Measurements from ENCODE around the gene PTAFR. TPM values are rescaled to one million over a fixed set of nuclear protein-coding genes. Genes with fewer than 3 reads are reported as not detected.

The PTAFR gene
- total RNA-seq, 1 experiment from 2014 or later = 1.3 TPM

GRCh38 chr1:28162151-28162550 is 14.3 kb downstream of the PTAFR start (continued):
- TF ChIP-seq ZBTB33 (IDR thresholded peaks at IDR 0.05; ENCODE audit: extremely low read depth, insufficient replicate concordance, low read length) = no peak
- no peak for TF ChIP-seq POLR2A (IDR thresholded peaks at IDR 0.05; ENCODE audit: borderline replicate concordance, extremely low read depth, insufficient read depth, insufficient read length)
- TF ChIP-seq ZFX (IDR thresholded peaks at IDR 0.05) = no peak
- no peak for TF ChIP-seq EZH2 (IDR thresholded peaks at IDR 0.05)
- TF ChIP-seq TCF7L2 (IDR thresholded peaks at IDR 0.05; ENCODE audit: borderline replicate concordance, extremely low read depth, insufficient read depth, insufficient read length) = no peak

GRCh38 chr1:28161751-28162150 is 14.7 kb downstream of the PTAFR start:
- TF ChIP-seq POLR2A (IDR thresholded peaks at IDR 0.05; ENCODE audit: borderline replicate concordance, extremely low read depth, insufficient read depth, insufficient read length) = no peak
- no peak for TF ChIP-seq YY1 (IDR thresholded peaks at IDR 0.05; ENCODE audit: extremely low read depth, insufficient replicate concordance, low read depth, low read length)
- no peak for TF ChIP-seq ZFX (IDR thresholded peaks at IDR 0.05)
- TF ChIP-seq EZH2phosphoT487 (IDR thresholded peaks at IDR 0.05; ENCODE audit: borderline replicate concordance) = no peak
- TF ChIP-seq ZNF274 (IDR thresholded peaks at IDR 0.05; ENCODE audit: low read depth, low read length) = no peak
- no peak for TF ChIP-seq ATF3 (IDR thresholded peaks at IDR 0.05)
- TF ChIP-seq EGR1 (IDR thresholded peaks at IDR 0.05; ENCODE audit: low read depth) = no peak
- Histone ChIP-seq H3K36me3 (ENCODE audit: control insufficient read depth in 1 of 2, insufficient read depth in 2 of 2, low read length in 2 of 2) (no peaks in the 10 kb centered on the region), H3K79me2 (ENCODE audit: insufficient read depth, low read length) (no peaks in the 10 kb centered on the region), H3K27ac (ENCODE audit: low read depth, low read length) (no peak overlapping the region), H3K9me2 (ENCODE audit: insufficient read depth) (no peaks in the 10 kb centered on the region), H3K27me3 (ENCODE audit: insufficient read depth, low read length) (no peaks in the 10 kb centered on the region), H3K9ac (ENCODE audit: low read length) (no peak overlapping the region), H3K9me3 (ENCODE audit: control insufficient read depth in 1 of 2, insufficient read depth in 1 of 2, low read depth in 1 of 2, low read length in 2 of 2) (no peaks in the 10 kb centered on the region), H3K4me3 (replicated peaks in 1 of 2; ENCODE audit: low read depth in 1 of 2, low read length in 2 of 2) (no peak overlapping the region), H3K4me1 (ENCODE audit: control insufficient read depth in 1 of 2, insufficient read depth in 2 of 2, low read length in 2 of 2) (no peaks in the 10 kb centered on the region), H4K20me1 (ENCODE audit: insufficient read depth) (no peaks in the 10 kb centered on the region), H2AFZ (ENCODE audit: low read depth, low read length, poor library complexity, severe bottlenecking) (no peak overlapping the region), H3K4me2 (ENCODE audit: low read length) (no peak overlapping the region)
- RAD21 ChIA-PET (ENCODE audit: low non-redundant PET in 1 of 2, low total read pairs in 2 of 2, uncharacterized antibody in 2 of 2, unreplicated experiment in 2 of 2) = no interaction called here
- ATAC-seq (no peak), DNase-seq (ENCODE audit: low read depth, low spot score) (no peak)
- intact Hi-C loops (cut with micrococcal nuclease) = no loop called here
- CTCF ChIA-PET = interaction anchor here (0.6 kb wide), 1 partner anchor 248 kb away, joined by 4 read pairs; no protein-coding TSS in a partner anchor
- POLR2A ChIA-PET = no interaction called here
- BruUV-seq (replicated peaks) = no TSS peak

All from HCT116 (cell line).